Measurements from ENCODE around the gene ECT2.

GRCh38 chr3:172752651-172753050 lies 2.1 kb downstream of the ECT2 start:
- no peak for TF ChIP-seq POLR2A (IDR thresholded peaks at IDR 0.05)
- TF ChIP-seq CTCF (IDR thresholded peaks at IDR 0.05) = no peak
- no peak for TF ChIP-seq POLR2AphosphoS5 (IDR thresholded peaks at IDR 0.05)
